ENCODE data around the gene RAB28.

DNA sequence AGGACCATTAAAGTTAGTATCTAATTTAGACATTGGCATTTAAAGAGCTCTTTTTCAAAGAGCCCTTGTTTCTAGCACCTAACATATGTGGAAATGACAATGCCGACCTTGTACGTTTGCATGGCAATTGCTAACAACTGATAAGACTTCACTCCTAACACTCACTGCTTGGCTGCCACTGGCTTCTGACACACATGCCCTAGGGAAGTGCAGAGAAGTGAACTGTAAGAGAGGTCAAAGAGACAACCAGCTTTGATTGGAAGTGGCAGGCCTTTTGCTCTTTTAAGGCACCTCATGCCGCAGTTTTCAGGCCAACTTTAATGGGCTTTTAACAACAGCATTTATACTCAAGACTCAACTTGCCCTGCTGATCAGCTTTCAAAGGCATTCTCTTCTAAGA is 158.4 kb downstream of the RAB28 start:
- TF ChIP-seq, protein P1, sequence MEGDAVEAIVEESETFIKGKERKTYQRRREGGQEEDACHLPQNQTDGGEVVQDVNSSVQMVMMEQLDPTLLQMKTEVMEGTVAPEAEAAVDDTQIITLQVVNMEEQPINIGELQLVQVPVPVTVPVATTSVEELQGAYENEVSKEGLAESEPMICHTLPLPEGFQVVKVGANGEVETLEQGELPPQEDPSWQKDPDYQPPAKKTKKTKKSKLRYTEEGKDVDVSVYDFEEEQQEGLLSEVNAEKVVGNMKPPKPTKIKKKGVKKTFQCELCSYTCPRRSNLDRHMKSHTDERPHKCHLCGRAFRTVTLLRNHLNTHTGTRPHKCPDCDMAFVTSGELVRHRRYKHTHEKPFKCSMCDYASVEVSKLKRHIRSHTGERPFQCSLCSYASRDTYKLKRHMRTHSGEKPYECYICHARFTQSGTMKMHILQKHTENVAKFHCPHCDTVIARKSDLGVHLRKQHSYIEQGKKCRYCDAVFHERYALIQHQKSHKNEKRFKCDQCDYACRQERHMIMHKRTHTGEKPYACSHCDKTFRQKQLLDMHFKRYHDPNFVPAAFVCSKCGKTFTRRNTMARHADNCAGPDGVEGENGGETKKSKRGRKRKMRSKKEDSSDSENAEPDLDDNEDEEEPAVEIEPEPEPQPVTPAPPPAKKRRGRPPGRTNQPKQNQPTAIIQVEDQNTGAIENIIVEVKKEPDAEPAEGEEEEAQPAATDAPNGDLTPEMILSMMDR (IDR thresholded peaks at IDR 0.05) = no peak
- no peak for TF ChIP-seq EZH2phosphoT487 (IDR thresholded peaks at IDR 0.05)
- no peak for TF ChIP-seq EZH2 (IDR thresholded peaks at IDR 0.05)
